ENCODE measurements around the gene MIAT.

DNA sequence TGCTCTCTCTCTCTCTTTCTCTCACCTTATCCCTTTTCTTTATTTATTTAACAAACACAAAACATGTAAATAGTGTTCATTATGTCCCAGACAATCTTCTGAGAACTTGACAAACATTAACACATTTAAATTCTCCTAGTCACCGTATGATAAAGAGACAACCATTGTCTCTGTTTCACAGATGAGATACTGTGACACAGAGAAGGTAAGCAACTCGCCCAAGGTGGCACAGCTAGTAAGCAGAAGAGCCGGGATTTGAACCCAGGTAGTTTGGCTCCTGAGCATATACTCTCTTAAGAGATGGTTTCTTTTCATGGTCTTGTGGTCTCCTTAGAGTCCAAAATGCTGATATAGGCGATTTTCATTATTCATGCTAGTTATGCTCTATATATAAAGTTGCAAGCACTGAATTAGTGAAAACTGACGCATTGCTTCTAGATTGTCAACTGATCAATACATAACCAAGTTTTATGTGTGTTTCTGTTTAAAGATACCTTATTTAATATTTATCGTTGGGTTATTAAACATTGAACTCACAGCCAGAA lies 58.1 kb downstream of the MIAT start:
- TF ChIP-seq, protein P1, sequence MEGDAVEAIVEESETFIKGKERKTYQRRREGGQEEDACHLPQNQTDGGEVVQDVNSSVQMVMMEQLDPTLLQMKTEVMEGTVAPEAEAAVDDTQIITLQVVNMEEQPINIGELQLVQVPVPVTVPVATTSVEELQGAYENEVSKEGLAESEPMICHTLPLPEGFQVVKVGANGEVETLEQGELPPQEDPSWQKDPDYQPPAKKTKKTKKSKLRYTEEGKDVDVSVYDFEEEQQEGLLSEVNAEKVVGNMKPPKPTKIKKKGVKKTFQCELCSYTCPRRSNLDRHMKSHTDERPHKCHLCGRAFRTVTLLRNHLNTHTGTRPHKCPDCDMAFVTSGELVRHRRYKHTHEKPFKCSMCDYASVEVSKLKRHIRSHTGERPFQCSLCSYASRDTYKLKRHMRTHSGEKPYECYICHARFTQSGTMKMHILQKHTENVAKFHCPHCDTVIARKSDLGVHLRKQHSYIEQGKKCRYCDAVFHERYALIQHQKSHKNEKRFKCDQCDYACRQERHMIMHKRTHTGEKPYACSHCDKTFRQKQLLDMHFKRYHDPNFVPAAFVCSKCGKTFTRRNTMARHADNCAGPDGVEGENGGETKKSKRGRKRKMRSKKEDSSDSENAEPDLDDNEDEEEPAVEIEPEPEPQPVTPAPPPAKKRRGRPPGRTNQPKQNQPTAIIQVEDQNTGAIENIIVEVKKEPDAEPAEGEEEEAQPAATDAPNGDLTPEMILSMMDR (IDR thresholded peaks at IDR 0.05) = no peak
- TF ChIP-seq POLR2A (IDR thresholded peaks at IDR 0.05) = no peak

All from esophagus squamous epithelium (tissue), 4 donors.